ENCODE results near the gene HOXB4.
A peak's percentile ranks its signal among the peaks of the same experiment; 100 is the strongest.

HOXB4 gene

GRCh38 chr17:48559840-48560817 lies 18.0 kb downstream of the HOXB4 start:
- DNase-seq: peak; percentile 38
- Mint-ChIP-seq H3K9me3 (no peaks in the 10 kb centered on the region), H3K4me1 (peaks cover 89% of the 10 kb centered on the region), H3K36me3 (ENCODE audit: low read depth) (peaks cover 48% of the 10 kb centered on the region), H3K27me3 (ENCODE audit: low read depth, poor library complexity) (peaks cover 4% of the 10 kb centered on the region), H3K27ac (peak overlapping the region; percentile 100), H3K4me3 (peak overlapping the region; percentile 87)
- TF ChIP-seq CTCF (IDR thresholded peaks at IDR 0.05): no peak

GRCh38 chr17:48559122-48559839 lies 18.9 kb downstream of the HOXB4 start:
- peaks cover 4% of the 10 kb centered on the region for H3K27me3 Mint-ChIP-seq (ENCODE audit: low read depth, poor library complexity)

GRCh38 chr17:48558831-48559121 lies 19.4 kb downstream of the HOXB4 start:
- Mint-ChIP-seq H3K27ac (peak overlapping the region; percentile 100), H3K9me3 (no peaks in the 10 kb centered on the region), H3K4me1 (peaks cover 98% of the 10 kb centered on the region), H3K36me3 (ENCODE audit: low read depth) (peaks cover 57% of the 10 kb centered on the region), H3K27me3 (ENCODE audit: low read depth, poor library complexity) (peaks cover 4% of the 10 kb centered on the region), H3K4me3 (peak overlapping the region; percentile 87)
- no peak for DNase-seq
- TF ChIP-seq CTCF (IDR thresholded peaks at IDR 0.05): no peak

More at GRCh38 chr17:48559122-48559839, 18.9 kb downstream of the HOXB4 start:
- DNase-seq: no peak
- no peak for TF ChIP-seq CTCF (IDR thresholded peaks at IDR 0.05)
- Mint-ChIP-seq H3K27ac (peak overlapping the region; percentile 100), H3K9me3 (no peaks in the 10 kb centered on the region), H3K4me3 (peak overlapping the region; percentile 87), H3K4me1 (peaks cover 96% of the 10 kb centered on the region), H3K36me3 (ENCODE audit: low read depth) (peaks cover 52% of the 10 kb centered on the region)

- Mint-ChIP-seq H3K27me3 (ENCODE audit: low read depth, poor library complexity) (peaks cover 4% of the 10 kb centered on the region), H3K4me1 (peaks cover 98% of the 10 kb centered on the region), H3K9me3 (no peaks in the 10 kb centered on the region), H3K36me3 (ENCODE audit: low read depth) (peaks cover 57% of the 10 kb centered on the region), H3K4me3 (peak overlapping the region; percentile 87), H3K27ac (peak overlapping the region; percentile 100)
- no peak for DNase-seq
- TF ChIP-seq CTCF (IDR thresholded peaks at IDR 0.05): no peak
These were observed 19.9 kb downstream of the HOXB4 start for GRCh38 chr17:48558057-48558830.

GRCh38 chr17:48556576-48557401 lies 21.4 kb downstream of the HOXB4 start:
- Mint-ChIP-seq H3K9me3 (no peaks in the 10 kb centered on the region), H3K36me3 (ENCODE audit: low read depth) (peaks cover 50% of the 10 kb centered on the region), H3K4me3 (peak overlapping the region; percentile 87), H3K4me1 (peaks cover 97% of the 10 kb centered on the region), H3K27ac (peak overlapping the region; percentile 100), H3K27me3 (ENCODE audit: low read depth, poor library complexity) (no peaks in the 10 kb centered on the region)
- no peak for DNase-seq
- no peak for TF ChIP-seq CTCF (IDR thresholded peaks at IDR 0.05)

All from nephron progenitor cell (in vitro differentiated cells).